Liver (tissue), 3 donors: ENCODE measurements around the gene PRSS16.

Experiments
- CTCF ChIP-seq: fragments of 150-350 bp; IDR thresholded peaks from 2 replicates; pipeline ENCODE4 v1.5.1; 2017; ENCODE audit warnings: improper control_type of control experiment, low read depth, low read length; ENCODE audit not compliant: missing input control
- FOXA1 ChIP-seq: IDR thresholded peaks from 2 replicates; pipeline ENCODE4 v1.6.1; 2016; ENCODE audit warnings: antibody characterized with exemption
- GABPA ChIP-seq, 2 donors: IDR thresholded peaks in 1 of 2; conservative IDR thresholded peaks in 1 of 2; 2 replicates each; pipeline ENCODE4 v1.6.1; 2016; ENCODE audit warnings: antibody characterized with exemption in 2 of 2, mild to moderate bottlenecking in 1 of 2, moderate library complexity in 1 of 2
- JUND ChIP-seq, 2 donors: IDR thresholded peaks; 2 replicates each; pipeline ENCODE4 v1.6.1; 2016; ENCODE audit warnings: antibody characterized with exemption in 2 of 2
- MAX ChIP-seq: IDR thresholded peaks from 2 replicates; pipeline ENCODE4 v1.6.1; 2016; ENCODE audit warnings: antibody characterized with exemption
- NR2F2 ChIP-seq: IDR thresholded peaks from 2 replicates; pipeline ENCODE4 v1.6.1; 2016; ENCODE audit warnings: antibody characterized with exemption
- REST ChIP-seq: IDR thresholded peaks from 2 replicates; pipeline ENCODE4 v1.6.1; 2016; ENCODE audit warnings: antibody characterized with exemption, mild to moderate bottlenecking
- RXRA ChIP-seq, 2 donors: IDR thresholded peaks; 2 replicates each; pipeline ENCODE4 v1.6.1; 2017 to 2018; ENCODE audit warnings: antibody characterized with exemption in 2 of 2, mild to moderate bottlenecking in 1 of 2
- TAF1 ChIP-seq: conservative IDR thresholded peaks from 2 replicates; pipeline ENCODE4 v1.6.1; 2016; ENCODE audit warnings: antibody characterized with exemption, mild to moderate bottlenecking
- YY1 ChIP-seq: IDR thresholded peaks from 2 replicates; pipeline ENCODE4 v1.6.1; 2016; ENCODE audit warnings: antibody characterized with exemption, mild to moderate bottlenecking
- donor health status: healthy.
- donor health status: healthy.

- no peak for TF ChIP-seq CTCF
- TF ChIP-seq MAX = no peak
- TF ChIP-seq JUND (IDR thresholded peaks at IDR 0.05) = no peak
- no peak for TF ChIP-seq GABPA (IDR thresholded peaks at IDR 0.05 in 1 of 2, conservative IDR thresholded peaks at IDR 0.05 in 1 of 2)
- TF ChIP-seq TAF1 = no peak
- no peak for TF ChIP-seq FOXA1
- no peak for TF ChIP-seq REST
- no peak for TF ChIP-seq RXRA (IDR thresholded peaks at IDR 0.05)
- TF ChIP-seq YY1 = no peak
- no peak for TF ChIP-seq NR2F2
Observed at GRCh38 chr6:27251112-27251605, 3.7 kb downstream of the PRSS16 start.
